NOMO-1 treated with DMSO at 0.1 percent for 48 hours (cell line): ENCODE data around the gene DNM3.

Source experiments
- DNase-seq: peaks from one replicate; lab custom pipeline; 2025; ENCODE audit not compliant: unreplicated experiment; lab: John Stamatoyannopoulos, UW

DNM3 gene

DNA sequence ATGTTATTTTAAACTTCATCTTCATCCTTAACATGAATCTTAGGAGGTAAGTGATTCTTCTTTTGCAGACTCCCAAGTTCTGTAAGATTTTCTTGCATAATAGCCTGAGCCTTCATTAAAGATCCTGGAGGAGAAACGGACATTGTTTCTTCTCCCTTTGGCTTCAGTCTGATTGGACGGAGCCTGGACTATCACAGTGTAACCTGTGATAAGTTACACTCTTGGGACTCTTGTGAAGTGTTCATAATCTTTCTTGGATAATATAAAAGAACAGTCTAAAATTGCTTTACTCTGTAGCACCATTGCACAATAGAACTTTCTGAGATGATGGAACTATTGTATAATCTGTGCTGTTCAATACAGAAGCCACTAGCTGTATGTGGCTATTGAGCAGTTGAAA is 244.8 kb downstream of the DNM3 start:
- DNase-seq = no peak

DNA sequence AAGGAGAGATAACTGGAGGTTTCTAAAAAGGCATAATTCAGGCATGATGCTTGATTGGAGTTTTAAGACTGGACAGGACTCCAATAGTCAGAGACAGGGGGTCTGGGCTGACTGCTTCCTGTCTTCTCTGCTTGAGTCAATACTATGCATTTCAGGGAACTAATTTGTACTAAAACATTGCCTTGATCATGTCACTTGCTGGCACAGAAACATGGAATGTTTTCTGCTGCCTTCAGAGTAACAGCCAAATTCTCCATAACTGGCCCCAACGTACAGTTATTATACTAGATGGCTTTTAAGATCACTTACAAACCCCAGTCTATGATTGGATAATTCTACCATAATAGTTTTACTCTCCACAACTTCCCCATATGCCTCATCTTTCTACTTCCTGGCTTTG is 247.0 kb downstream of the DNM3 start:
- no peak for DNase-seq

DNA sequence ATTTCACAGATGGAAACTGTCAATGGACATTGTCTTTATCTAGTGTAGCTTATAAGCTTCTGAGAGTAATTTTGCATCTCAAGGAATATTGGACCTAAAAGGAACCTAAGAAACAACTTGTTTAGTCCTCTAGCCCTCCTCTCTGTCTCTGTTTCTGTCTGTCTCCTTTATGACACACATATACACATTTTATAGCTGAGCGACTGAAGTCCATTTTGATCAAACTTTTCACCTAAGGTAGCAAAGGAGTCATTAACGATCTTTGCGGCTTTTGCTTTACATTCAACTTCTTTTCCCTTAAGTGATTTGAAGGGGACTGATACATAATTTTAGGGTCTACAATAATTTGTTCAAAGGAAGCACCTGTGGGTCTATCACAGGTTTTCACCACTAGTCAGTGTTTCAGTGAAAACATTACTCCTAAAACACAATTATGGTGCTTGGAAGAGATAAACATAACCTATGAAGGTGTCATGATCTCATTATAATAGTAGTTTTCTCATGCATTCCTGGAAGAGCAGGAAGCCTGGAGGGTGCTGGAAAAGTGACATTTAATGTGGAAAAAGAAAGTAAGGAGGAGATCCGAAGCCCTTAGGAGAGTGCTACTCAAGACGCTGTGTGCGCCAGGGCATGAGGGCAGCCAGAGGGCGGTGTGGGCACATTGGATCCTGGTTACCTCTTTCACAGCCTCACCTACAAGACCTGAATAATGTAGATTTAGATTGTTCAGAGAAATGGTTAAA is 248.6 kb downstream of the DNM3 start:
- no peak for DNase-seq

GRCh38 chr1:172090511-172090817 is 249.2 kb downstream of the DNM3 start:
- no peak for DNase-seq

- DNase-seq = no peak
Measured at GRCh38 chr1:172095846-172096245, 254.5 kb downstream of the DNM3 start.

GRCh38 chr1:172105230-172105629 is 263.9 kb downstream of the DNM3 start:
- DNase-seq = no peak

- DNase-seq = no peak
Measured at GRCh38 chr1:172107316-172107975, 266.1 kb downstream of the DNM3 start.

DNA sequence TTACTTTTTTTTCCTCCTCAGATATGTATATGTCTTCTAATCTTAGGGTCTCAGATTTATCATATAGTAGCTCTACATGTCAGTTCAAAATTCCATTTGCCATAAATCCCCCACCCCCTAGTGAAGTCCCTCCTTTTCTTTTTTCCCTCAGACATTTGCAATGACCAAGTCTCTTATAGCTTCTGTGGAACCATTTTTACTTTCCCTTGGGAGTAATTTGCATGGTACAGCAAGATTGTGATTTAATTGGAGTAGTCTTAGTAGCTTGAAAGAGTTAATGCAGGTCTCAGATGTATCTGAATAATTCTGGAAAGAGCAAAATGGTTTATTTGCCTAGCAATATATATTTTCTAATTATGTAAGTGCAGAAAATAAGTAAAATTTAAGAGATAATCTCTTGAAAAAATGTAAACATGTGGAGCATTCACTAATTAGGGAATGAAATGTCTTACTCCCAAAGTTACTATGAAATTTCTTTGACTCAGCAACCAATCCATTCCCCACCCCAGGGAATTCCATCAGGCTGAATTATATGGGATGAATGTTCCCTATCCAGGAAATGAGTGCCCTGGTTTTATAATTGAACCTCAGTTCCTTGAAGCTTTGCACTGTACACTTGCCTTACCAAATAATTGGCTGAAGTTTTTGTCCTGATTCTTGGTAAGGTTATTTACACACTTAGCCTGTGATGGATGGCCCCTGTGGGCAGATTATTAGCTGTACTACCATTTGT is 267.0 kb downstream of the DNM3 start:
- no peak for DNase-seq

DNA sequence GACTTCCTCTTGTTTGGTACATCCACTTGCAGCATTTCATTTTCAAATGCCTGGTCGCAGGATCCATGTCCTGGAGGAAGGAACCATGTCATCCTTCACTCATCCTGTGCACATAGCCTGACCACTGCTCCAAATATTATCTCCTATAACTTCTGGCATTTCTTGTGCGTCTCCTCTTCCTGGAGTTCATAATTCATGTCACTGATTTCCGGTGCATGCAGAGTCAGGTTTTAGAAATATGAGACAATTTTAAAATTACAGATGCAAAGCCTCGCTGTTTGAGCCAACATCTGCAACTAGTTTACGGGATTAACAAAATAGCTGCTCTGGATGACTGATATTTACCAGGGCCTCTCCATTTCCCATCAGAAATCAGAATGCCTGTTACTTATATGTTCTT is 268.1 kb downstream of the DNM3 start:
- DNase-seq = no peak

DNA sequence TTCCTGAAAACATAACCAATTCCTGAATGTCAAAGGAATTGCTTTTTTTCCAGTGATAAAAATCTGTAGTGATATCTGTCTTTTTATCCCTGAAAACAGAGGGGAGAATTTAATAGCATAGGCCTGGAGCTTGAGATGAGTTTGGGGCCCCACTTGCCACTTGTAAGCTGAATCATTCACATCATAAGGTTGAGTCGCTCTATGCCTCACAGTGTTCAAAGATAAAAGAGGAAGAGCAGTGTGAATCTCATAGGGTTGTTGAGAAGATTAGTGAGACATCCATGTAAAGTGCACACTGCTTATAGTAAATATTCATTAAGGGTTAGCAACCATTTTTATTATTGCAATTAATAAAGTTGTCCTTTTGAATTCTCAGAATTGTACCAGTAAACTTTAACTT is 271.3 kb downstream of the DNM3 start:
- no peak for DNase-seq

DNA sequence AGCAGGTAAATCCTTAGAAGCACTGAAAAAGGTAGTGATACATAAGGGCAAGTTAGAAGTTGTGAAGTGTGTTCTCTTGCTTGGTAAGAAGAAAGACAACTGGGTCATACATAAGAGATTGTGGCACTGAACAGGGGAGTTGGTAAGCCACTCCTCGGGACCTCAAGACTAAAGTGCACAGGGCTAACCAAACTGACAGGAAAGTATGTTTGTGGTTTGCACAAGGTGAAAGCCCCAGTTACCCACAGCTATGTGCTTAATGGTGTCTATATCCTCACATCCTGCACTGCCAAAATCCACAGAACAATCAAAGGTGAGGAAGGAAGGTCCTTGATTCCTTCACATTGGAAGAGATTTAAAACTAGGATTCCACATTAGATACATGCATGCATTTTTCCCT is 276.5 kb downstream of the DNM3 start:
- no peak for DNase-seq

- no peak for DNase-seq
Measured at GRCh38 chr1:172118618-172119017, 277.3 kb downstream of the DNM3 start.

DNA sequence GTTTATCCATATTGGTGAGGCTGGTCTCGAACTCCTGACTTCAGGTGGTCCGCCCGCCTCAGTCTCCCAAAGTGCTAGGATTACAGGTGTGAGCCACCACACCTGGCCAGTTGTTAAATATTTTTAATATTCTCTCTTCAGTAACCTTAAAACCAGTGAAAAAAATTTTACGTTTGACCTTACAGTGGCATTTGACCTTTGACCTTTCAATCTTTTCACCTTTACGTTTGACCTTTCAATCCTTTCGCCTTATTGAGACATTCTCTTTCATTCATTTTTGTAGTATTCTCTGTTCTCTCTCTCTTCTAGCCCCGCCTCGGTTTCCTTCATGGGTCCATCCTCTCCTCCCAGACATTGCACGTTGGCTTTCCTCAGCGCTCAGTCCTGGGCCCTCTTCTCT is 277.9 kb downstream of the DNM3 start:
- no peak for DNase-seq

- DNase-seq = no peak
Measured at GRCh38 chr1:172120381-172120780, 279.1 kb downstream of the DNM3 start.

GRCh38 chr1:172121081-172121717 is 279.9 kb downstream of the DNM3 start:
- DNase-seq = no peak

GRCh38 chr1:172122381-172122780 is 281.1 kb downstream of the DNM3 start:
- no peak for DNase-seq

- DNase-seq = no peak
Measured at GRCh38 chr1:172125250-172125649, 284.0 kb downstream of the DNM3 start.

DNA sequence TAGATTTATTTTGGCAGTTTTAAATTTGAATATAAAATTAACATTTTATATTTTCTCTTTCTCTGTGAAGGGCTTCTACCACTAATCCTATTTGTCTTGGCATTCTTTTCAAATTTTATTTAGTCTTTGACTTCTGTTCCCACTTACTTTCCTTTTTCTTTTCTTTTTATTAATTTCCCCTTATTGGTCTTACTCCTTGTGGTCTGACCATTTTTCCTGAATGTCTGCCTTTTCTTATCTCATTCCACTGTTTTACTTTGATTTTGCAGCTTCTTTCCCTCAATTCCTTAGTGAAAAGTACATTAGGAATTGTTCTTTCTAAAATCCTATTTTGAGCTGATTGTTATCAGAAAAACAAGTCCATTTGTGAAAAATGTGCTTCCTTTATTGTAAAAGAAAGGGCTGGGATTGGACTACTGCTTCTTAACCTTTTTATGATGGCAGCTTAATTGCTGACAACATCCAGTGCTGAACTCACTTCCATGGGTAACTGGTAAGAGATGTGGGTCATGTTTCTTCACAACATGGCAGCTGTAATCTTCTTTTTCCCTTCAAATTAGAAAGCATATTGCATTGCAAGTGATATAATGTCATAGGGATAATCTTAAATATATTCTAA is 284.6 kb downstream of the DNM3 start:
- DNase-seq = no peak

DNA sequence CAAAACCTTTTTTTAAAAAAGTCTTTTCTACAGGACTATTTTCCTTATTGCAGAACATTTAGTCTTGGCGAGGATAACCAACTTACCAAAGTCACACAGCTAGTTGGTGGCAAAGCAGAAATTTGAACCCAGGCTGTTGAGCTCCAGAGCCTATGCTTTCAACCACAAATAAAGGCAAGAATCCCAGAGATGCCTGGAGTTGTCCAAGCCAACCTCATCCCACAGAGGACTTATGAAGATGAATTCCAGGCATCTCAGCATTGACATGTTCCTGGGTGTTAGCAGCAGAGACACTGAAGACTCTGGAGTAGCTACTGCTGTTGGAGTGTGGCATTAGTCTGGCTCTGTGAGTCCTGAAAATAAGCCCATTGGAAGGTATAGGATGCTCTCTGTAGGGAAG is 291.5 kb downstream of the DNM3 start:
- DNase-seq = no peak

DNA sequence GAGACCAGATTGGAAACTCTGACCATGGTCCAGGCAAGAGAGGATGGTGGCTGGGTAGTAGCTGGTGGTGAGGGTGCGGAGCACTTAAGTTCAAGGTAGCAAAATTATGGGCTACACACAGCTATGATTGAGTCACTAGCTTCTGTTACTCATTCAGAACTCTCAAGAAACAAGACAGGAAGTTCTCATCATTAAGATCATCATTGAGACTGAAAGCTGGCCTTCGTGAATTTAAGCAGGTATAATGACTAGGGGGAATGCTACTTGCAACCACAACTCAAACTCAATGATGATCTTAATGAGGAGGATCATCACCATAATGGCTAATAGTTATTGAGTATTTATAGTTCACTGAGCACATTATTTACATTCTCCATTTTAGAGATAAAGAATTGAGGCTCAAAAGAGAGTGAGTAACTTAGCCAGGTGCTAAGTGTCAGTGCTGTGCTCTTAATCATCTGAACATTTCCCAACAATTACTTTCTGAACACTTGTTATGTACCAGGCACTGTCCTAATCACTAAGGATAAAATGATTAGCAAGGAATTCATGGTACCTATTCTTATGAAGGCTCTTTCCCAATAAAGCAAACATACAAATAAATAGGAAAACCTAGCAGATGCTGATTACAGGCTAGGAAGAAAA is 292.9 kb downstream of the DNM3 start:
- no peak for DNase-seq

GRCh38 chr1:172135076-172135672 is 293.9 kb downstream of the DNM3 start:
- no peak for DNase-seq
